Right lobe of liver (tissue), 6 donors: ENCODE data around the gene LRRC28. TPM values are rescaled to one million over a fixed set of nuclear protein-coding genes. Genes with fewer than 3 reads are reported as not detected.
A peak's percentile ranks its signal among the peaks of the same experiment; 100 is the strongest.

Experiments used
- ATAC-seq, 4 donors: fragments of 200-7000 bp; cut with Tn5 transposase; one replicate each; pipeline ENCODE4 v1.9.1; 2020; ENCODE audit warnings: mild to moderate bottlenecking in 4 of 4, moderate library complexity in 4 of 4
- DNase-seq, 3 donors: peaks; one replicate each; pipeline ENCODE4 v3.0.0-alpha.2; 2020
- H3K27ac ChIP-seq, 3 donors: fragments of 200-600 bp; one replicate each; pipeline ENCODE4 v1.8.0; 2022
- H3K27me3 ChIP-seq, 2 donors: fragments of 200-600 bp; one replicate each; pipeline ENCODE4 v1.8.0; 2022
- H3K36me3 ChIP-seq, 4 donors: fragments of 200-600 bp; sonication (generic) in 1 of 4; one replicate each; pipeline versions ENCODE4 v1.5.1 to v1.8.0; 2017 to 2022; ENCODE audit warnings: control low read depth in 1 of 4
- H3K4me1 ChIP-seq, 4 donors: fragments of 200-600 bp; sonication (generic) in 1 of 4; one replicate each; pipeline versions ENCODE4 v1.5.1 to v1.8.0; 2017 to 2022; ENCODE audit warnings: control low read depth in 1 of 4
- H3K4me3 ChIP-seq, 3 donors: fragments of 200-600 bp; one replicate each; pipeline ENCODE4 v1.8.0; 2022
- H3K9me3 ChIP-seq, 4 donors: fragments of 200-600 bp; sonication (generic) in 1 of 4; one replicate each; pipeline versions ENCODE4 v1.5.1 to v1.8.0; 2017 to 2022; ENCODE audit warnings: control low read depth in 1 of 4
- CTCF ChIP-seq, 4 donors: fragments of 200-600 bp in 3 of 4; fragments of 450-650 bp in 1 of 4; IDR thresholded peaks; one replicate each; pipeline versions ENCODE4 v1.5.1 to v1.8.0; 2016 to 2022; ENCODE audit warnings: antibody characterized with exemption in 4 of 4, mild to moderate bottlenecking in 2 of 4
- POLR2A ChIP-seq: fragments of 450-650 bp; IDR thresholded peaks from one replicate; pipeline ENCODE4 v1.6.1; 2017; ENCODE audit warnings: antibody characterized with exemption, mild to moderate bottlenecking
- WGBS: methylation state at CpG from one replicate; pipeline ENCODE4 v1.1.6; 2018; ENCODE audit warnings: low coverage, low lambda C conversion rate; ENCODE audit not compliant: insufficient coverage; ENCODE audit errors: missing lambda C conversion rate; 5-methylcytosine and 5-hydroxymethylcytosine counted together
- intact Hi-C, 2 donors: fragments of 100-400 bp; cut with DNase I; formaldehyde crosslinking; loops; one replicate each; pipeline versions ENCODE4 v1.11.2 to v1.14.1; 2022
- total RNA-seq, 6 experiments: library from RNA; depleted of rRNA in 2 of 6; stranded (reverse); fragments of >200 nt in 2 of 6; fragmentation: NEBNext Ultra II Directional in 3 of 6; extraction: Animal tissue kit (Norgen Biotek cat#: 25700) in 3 of 6; gene quantifications; one replicate each; pipeline versions ENCODE4 v1.1.0 to v1.2.4, GENCODE V29; 2016 to 2023
- donor health status: DM: no; HTN: yes; CAD: no.
- donor health status: DM: no; HTN: no; CAD: no.
- donor health status: DM: no; HTN: no; CAD: no.
- donor health status: DM: no; HTN: yes; CAD: no.
- donor health status: DM: no; HTN: yes; CAD: no.

Gene LRRC28
- total RNA-seq, 6 experiments from 2014 or later = 21.8 to 70.1 (median 31.9) TPM

DNA sequence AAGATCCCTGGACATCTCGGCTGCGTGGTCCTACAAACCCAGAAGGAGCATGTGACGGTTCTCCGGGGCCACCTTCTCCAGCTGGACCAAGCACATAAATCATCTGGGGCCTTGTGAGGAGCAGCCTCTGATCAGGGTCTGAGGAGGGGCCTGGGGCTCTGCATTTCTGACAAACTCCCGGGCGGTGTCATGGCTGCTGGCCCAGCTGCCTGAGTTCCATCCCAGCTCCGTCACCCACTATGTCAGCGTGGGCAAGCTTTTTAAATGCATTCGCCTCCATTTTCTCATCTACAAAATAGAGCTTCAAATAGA lies 188.2 kb downstream of the LRRC28 start:
- WGBS = 86% methylated on average over 3 of the region's 9 CpGs
- Histone ChIP-seq H3K36me3 (no peaks in the 10 kb centered on the region), H3K4me3 (no peak overlapping the region), H3K4me1 (no peaks in the 10 kb centered on the region), H3K27ac (no peak overlapping the region), H3K9me3 (no peaks in the 10 kb centered on the region), H3K27me3 (no peaks in the 10 kb centered on the region)
- TF ChIP-seq CTCF (IDR thresholded peaks at IDR 0.05) (no peak), POLR2A (no peak)
- intact Hi-C loops = no loop called here
- ATAC-seq (no peak), DNase-seq (peak in 1 of 3 donors; percentile 32)

DNA sequence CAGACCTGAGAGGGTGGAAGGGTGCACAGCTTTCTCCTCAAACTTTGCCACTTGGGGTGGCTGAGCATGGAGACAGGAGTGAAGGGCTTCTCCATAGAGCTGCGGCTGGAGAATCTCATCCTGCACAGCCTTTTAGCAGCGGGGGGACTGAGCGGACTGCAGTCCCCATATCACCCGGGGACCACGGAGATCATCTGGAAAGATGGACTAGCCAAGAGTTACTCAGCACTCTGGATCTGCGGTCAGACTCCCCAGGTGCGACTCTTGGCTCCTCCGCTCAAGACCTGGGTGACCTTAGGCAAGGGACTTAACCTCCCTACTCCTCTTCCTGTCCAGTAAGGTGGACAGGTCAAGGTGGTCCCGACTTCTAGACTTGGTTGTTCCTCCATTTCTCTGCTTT lies 188.7 kb downstream of the LRRC28 start:
- TF ChIP-seq POLR2A (no peak), CTCF (IDR thresholded peaks at IDR 0.05) (no peak)
- H3K27ac ChIP-seq = no peak overlapping the region
- 80% methylated on average over 1 of the region's 9 CpGs for WGBS
- no peaks in the 10 kb centered on the region for H3K27me3 ChIP-seq
- ATAC-seq = no peak
- H3K9me3 ChIP-seq = no peaks in the 10 kb centered on the region
- H3K36me3 ChIP-seq = no peaks in the 10 kb centered on the region
- DNase-seq = no peak
- H3K4me1 ChIP-seq = no peaks in the 10 kb centered on the region
- intact Hi-C loops = no loop called here
- no peak overlapping the region for H3K4me3 ChIP-seq

Other genes starting within 250 kb of the LRRC28 start
- not detected for gene PGPEP1L, start 243.7 kb upstream of the LRRC28 start, total RNA-seq
- 1 to 10 TPM; 1.6 to 3.5 (median 2.9) TPM for gene SYNM, start 146.4 kb upstream of the LRRC28 start, total RNA-seq
- gene TTC23, start 1.9 kb upstream of the LRRC28 start, total RNA-seq = 10 to 100 TPM in 3 of 6 experiments, 1 to 10 TPM in 3; 6.1 to 18.4 (median 9.1) TPM